Stimulated activated CD8-positive, alpha-beta memory T cell treated with anti-CD3 and anti-CD28 coated beads, Interleukin-7, amount 100 ng/mL, for 4 hours (primary cell): ENCODE results near the gene SPOP.

ENCODE experiments used
- DNase-seq, 2 donors: peaks; one replicate each; pipeline ENCODE4 v3.0.0-alpha.2; 2020; ENCODE audit warnings: low read depth in 2 of 2

SPOP gene

GRCh38 chr17:49616086-49616485, 61.8 kb downstream of the SPOP start:
- DNase-seq: no peak

DNA sequence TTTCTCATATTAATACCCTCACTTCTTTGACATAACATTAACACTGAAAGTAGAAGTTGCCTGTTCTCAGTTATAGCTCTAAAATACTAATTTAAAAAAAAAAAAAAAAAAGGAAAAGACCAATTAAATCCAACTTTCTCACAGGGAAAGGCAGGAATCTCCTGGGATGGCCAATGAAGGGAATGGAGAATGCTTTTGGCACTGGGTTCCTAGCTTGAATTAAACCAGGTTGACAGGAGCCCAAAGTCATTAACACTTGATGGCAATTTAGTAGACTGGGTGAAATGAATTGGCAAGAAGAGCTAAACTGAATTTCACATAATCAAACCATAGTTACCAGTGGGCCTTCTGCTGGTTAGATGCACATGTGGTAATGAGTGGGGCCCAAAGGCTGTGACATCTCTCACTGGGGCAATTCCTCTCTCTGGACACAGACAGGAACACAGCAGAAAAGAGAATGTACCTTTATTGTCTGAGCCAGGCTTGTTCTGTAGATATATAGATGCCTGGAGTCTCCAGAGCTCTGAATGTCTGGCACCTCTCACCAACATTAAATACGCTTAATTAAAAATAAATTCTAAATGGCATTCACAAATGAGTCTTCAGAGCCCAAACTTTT, 64.6 kb downstream of the SPOP start:
- DNase-seq: no peak

DNA sequence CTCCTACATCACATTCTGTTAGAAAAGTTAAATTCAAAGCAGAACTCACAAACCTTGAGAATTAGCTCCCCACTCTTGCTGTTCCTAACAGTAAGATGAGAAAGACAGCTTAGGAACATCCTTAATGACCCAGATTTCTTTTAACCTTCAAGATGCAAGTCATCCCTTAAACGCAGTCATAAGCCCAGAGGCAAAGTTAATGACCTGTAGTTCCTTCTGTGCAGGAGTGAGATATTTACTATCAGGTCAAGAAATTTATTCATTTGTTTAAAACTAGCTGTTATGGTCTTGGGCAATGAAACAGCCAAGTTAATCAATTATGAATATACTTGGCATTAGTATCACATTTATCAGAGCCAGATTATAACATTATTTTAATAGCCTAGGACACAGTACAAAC, 65.2 kb downstream of the SPOP start:
- DNase-seq: no peak

- DNase-seq: no peak
Observed at GRCh38 chr17:49610883-49611584, 66.9 kb downstream of the SPOP start.

DNA sequence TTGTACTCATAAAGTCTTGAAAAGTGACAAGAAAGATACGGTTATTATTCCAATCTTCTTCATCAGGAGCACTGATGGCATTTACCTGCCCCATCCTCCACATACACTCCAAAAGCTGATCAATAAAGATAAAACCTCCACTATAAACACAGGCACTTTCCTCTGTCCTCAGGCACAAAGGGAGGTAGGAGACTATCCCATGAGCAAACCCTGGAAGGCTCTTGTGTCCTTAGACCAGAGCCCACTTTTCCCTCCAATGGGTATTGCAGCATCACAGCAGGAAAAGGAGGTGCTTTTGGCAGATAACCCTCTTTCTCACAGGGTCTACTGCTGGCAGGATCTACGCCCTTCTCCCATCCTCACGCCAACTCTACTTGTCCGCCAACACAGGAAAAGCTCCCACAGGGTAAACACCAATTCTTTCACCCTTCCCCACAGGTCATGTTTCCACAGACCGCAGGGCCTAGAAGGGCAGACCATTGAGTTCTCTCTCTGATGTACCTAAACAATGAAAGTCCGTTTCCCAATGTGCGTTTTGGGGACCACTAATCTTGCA, 73.5 kb downstream of the SPOP start:
- no peak for DNase-seq

GRCh38 chr17:49603720-49604119, 74.2 kb downstream of the SPOP start:
- no peak for DNase-seq

DNA sequence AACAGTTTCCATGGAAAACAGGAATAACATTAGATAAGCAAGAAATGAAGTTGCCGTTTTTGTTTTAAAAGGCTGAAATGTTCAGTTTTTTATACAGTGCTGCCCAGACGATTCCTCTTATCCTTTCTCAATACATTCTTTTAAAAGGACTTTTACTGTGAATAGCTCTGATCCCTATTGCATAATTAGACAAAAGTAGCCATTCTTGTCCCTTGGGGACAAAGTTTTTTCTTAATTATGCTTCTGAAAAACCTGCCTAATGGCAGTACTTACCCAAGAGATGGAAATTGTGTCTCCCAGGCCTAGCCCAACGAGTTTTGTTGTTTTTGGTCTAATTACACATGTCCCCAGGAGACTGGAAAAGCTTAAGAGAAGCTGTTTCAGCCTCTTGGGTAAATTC, 74.7 kb downstream of the SPOP start:
- DNase-seq: no peak

GRCh38 chr17:49602783-49603182, 75.1 kb downstream of the SPOP start:
- DNase-seq: no peak

GRCh38 chr17:49600949-49601348, 76.9 kb downstream of the SPOP start:
- no peak for DNase-seq

DNA sequence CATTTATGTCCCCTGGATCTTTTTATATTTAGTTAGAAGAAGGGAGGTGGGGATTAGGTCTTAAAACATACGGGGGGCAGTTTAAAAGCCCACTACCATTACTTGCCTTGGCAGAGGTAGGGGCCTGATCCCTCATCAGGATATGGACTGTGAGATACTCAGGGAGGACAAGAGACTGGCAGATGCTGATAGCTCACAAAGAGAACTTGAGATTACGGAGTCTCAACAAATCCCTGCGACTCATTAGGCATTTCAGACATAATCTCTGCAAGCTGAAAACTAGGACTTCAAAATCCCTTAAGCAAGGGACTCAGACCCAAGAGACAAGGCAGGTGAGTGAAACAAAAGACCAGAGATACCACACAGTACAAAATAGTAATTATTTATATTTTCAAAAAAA, 79.0 kb downstream of the SPOP start:
- no peak for DNase-seq

DNA sequence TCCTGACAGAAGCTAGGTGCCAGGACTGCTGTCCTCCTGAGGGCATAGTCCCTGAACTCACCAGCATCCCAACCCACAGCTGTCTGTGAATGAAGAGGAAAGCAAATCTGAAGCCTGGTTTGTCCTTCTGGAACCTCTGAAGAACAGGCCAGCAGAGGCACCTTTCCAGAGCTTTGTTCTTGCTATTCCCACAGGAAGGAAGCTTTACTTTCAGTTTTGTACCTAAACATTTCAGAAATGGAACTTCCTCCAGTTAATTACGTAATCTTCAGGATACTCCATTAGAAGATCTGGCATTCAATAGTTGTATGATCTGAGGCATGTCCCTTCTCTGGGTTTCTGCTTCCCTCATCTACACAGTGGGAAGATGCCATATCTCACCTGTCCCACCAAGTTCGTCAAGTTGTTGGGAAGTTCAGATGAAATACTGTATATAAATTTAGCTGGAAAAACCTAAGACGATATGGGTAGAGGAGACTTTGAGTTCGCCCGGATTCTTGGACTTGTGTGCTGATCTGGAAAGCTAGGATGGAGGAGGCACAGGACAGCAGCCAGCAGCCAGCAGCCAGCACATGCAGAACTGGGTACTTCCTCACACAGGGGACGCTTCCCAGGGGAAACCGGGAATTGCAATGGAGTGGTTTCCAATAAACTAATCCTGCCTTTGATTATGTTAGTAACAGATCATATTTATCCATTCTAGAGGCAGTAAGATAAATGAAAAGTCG, 79.8 kb downstream of the SPOP start:
- DNase-seq: no peak

GRCh38 chr17:49597436-49597835, 80.5 kb downstream of the SPOP start:
- DNase-seq: no peak

GRCh38 chr17:49596613-49597244, 81.2 kb downstream of the SPOP start:
- DNase-seq: no peak

DNA sequence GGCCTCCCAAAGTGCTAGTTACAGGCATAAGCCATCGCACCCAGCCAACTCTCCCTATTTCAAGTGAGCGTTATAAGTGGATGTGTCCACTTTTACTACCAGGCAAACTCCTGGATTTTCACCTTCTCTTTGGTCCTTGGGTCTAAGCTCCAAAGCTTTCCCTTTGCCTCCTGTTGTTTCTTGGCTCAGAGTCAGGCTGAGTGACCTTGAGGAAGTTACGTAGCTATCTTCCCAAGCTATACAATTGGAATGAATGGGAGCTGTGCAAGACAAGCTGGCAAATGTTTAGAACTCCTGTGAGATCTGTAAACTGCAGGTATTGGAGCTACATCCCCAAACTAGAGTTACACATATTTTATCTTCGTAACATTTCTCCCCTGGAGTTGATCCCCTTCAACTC, 81.9 kb downstream of the SPOP start:
- no peak for DNase-seq

- DNase-seq: no peak
Observed at GRCh38 chr17:49595328-49595727, 82.6 kb downstream of the SPOP start.

DNA sequence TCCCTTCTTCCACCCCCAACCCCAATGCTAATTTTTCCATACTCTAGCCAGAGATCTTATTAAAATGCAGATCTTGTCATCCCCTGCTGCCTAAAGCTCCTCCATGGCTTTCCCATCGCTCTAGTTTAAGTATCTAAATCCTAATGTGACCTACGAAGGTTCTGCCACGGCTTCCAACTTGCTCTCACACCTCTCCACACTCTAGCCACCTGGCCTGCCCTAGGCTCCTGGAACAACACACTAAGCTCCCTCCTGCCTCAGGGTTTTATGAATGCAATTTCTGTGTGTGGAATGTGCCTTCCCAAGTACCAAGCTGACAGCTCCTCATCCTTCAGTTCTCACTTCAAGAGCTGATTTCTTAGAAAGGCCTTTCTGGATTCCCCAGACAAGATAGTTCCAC, 85.6 kb downstream of the SPOP start:
- DNase-seq: no peak

DNA sequence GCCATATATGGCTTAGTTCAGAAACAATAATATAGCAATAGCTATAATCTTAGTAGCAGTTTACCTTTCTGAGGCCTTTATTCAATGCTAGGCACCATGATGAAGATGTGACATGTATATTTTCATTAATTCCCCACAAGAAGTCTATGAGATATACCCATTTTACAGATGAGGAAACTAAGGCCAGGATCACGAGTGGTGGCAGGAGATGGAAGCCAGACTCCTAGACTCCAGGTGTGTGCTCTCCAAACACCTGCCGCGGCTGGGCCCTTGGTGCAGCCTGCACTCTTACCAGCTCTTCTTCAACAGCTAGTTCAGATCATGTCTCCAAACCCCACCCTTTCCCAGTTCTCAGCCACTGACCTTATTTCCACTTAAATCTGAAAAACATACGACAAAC, 87.0 kb downstream of the SPOP start:
- no peak for DNase-seq

- DNase-seq: no peak
Observed at GRCh38 chr17:49589577-49589927, 88.3 kb downstream of the SPOP start.

GRCh38 chr17:49588726-49589576, 88.9 kb downstream of the SPOP start:
- DNase-seq: no peak

DNA sequence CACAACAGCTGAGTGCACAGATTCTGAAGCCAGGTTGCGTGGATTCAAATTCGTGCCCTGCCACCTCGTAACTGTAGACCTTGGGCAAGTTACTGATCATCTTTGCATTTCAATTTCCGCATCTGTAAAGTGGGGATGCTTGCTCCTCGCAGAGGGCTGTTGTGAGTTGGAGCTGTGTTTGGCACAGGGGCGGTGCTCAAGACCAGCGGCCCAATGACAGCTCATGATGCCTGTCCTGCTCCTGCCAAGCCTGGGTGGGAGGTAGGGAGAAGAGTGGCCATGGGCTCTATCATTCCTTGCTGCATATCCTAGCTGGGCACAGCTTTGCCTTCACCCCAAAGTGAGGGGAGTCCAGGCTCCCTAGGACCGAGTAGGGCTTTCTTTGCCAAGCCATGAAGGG, 89.6 kb downstream of the SPOP start:
- DNase-seq: no peak

DNA sequence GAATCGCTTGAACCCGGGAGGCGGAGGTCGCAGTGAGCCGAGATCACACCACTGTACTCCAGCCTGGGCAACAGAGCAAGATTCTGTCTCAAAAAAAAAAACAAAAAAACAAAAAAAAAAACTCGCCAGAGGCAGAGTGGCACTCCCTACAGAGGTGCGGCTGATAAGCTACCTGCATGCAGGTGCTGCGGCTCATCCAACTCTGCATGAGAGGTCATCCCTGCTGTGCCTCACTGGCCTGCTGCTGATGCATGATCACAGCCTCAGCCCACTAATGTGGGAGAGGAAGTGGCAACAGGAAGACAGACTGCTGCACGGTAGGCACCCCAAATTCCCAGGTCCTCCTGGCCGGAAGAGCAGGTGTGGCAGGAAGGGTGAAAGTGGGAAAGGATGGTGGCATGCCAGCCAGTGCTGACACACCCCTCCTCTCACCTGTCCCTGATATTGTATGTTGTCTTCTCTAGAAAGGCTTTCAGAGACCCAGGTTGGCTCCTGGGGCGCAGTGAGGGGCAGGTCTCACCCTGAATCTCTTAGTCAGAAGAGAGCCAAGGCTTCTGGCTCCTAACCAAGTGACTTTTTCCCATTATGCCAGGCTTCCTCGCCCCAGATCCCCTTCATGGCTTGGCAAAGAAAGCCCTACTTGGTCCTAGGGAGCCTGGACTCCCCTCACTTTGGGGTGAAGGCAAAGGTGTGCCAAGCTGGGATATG, 90.4 kb downstream of the SPOP start:
- no peak for DNase-seq
